Measurements from ENCODE around the gene NRSN2.

DNA sequence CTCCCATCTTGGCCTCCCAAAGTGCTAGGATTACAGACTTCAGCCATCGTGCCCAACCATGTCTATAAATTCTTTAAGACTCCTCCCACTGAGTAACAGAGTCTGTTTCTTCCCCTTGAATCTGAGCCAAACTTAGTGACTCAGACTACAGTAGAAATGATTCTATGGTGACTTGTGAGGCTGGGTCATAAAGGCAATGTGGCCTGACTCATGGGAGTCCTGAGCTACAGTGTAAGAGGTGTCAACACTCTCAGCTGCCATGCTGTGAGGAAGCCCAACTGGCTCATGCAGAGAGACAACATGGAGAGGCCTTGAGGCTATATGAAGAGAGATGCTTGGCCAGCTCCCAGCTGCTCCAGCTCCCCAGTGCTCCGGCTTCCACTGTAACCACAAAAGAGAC, 5.2 kb upstream of the NRSN2 start:
- TF ChIP-seq, protein P1, sequence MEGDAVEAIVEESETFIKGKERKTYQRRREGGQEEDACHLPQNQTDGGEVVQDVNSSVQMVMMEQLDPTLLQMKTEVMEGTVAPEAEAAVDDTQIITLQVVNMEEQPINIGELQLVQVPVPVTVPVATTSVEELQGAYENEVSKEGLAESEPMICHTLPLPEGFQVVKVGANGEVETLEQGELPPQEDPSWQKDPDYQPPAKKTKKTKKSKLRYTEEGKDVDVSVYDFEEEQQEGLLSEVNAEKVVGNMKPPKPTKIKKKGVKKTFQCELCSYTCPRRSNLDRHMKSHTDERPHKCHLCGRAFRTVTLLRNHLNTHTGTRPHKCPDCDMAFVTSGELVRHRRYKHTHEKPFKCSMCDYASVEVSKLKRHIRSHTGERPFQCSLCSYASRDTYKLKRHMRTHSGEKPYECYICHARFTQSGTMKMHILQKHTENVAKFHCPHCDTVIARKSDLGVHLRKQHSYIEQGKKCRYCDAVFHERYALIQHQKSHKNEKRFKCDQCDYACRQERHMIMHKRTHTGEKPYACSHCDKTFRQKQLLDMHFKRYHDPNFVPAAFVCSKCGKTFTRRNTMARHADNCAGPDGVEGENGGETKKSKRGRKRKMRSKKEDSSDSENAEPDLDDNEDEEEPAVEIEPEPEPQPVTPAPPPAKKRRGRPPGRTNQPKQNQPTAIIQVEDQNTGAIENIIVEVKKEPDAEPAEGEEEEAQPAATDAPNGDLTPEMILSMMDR (IDR thresholded peaks at IDR 0.05 in 4 of 5, conservative IDR thresholded peaks at IDR 0.05 in 1 of 5) = no peak
- TF ChIP-seq POLR2A (IDR thresholded peaks at IDR 0.05) = no peak

Measured in gastrocnemius medialis (tissue), 4 donors.